ENCODE measurements around the gene CIAO3.

The CIAO3 gene

GRCh38 chr16:728131-728889 lies 12.5 kb downstream of the CIAO3 start:
- peaks cover 13% of the 10 kb centered on the region for H3K36me3 ChIP-seq (ENCODE audit: control insufficient read depth, insufficient read depth, low read length)
- H3K4me3 ChIP-seq (replicated peaks; ENCODE audit: low read depth, low read length) = peak overlapping the region; percentile 79
- TF ChIP-seq CTCF (IDR thresholded peaks at IDR 0.05; ENCODE audit: insufficient read depth, low read length, poor library complexity, severe bottlenecking) = no peak
- H3K27me3 ChIP-seq (replicated peaks; ENCODE audit: control insufficient read depth, insufficient read depth, low read length) = no peaks in the 10 kb centered on the region
- DNase-seq (ENCODE audit: extremely low read depth, insufficient read length) = peak; percentile 84

GRCh38 chr16:727291-727977 lies 13.4 kb downstream of the CIAO3 start:
- peak; percentile 62 for DNase-seq (ENCODE audit: extremely low read depth, insufficient read length)
- H3K36me3 ChIP-seq (ENCODE audit: control insufficient read depth, insufficient read depth, low read length) = peaks cover 10% of the 10 kb centered on the region

GRCh38 chr16:726438-727290 lies 14.1 kb downstream of the CIAO3 start, which contains the start of the genes CCDC78 and HAGHL:
TSS of gene CCDC78 (minus strand) at chr16:726443. CDS start at chr16:726367, 76 bp downstream.
TSS of gene HAGHL (plus strand) at chr16:727106. CDS start at chr16:727510, 404 bp downstream.
- no peak for TF ChIP-seq CTCF (IDR thresholded peaks at IDR 0.05; ENCODE audit: insufficient read depth, low read length, poor library complexity, severe bottlenecking)
- Histone ChIP-seq H3K36me3 (ENCODE audit: control insufficient read depth, insufficient read depth, low read length) (peaks cover 8% of the 10 kb centered on the region), H3K27me3 (replicated peaks; ENCODE audit: control insufficient read depth, insufficient read depth, low read length) (no peaks in the 10 kb centered on the region), H3K4me3 (replicated peaks; ENCODE audit: low read depth, low read length) (peak within 1 kb of the TSS; percentile 79)
- peak; percentile 78 for DNase-seq (ENCODE audit: extremely low read depth, insufficient read length)

More at GRCh38 chr16:727291-727977, 13.4 kb downstream of the CIAO3 start:
- no peak for TF ChIP-seq CTCF (IDR thresholded peaks at IDR 0.05; ENCODE audit: insufficient read depth, low read length, poor library complexity, severe bottlenecking)
- Histone ChIP-seq H3K27me3 (replicated peaks; ENCODE audit: control insufficient read depth, insufficient read depth, low read length) (no peaks in the 10 kb centered on the region), H3K4me3 (replicated peaks; ENCODE audit: low read depth, low read length) (peak overlapping the region; percentile 79)

GRCh38 chr16:726188-726437 lies 14.7 kb downstream of the CIAO3 start:
- no peak overlapping the region for H3K4me3 ChIP-seq (replicated peaks; ENCODE audit: low read depth, low read length)
- no peak for TF ChIP-seq CTCF (IDR thresholded peaks at IDR 0.05; ENCODE audit: insufficient read depth, low read length, poor library complexity, severe bottlenecking)
- DNase-seq (ENCODE audit: extremely low read depth, insufficient read length) = no peak
- H3K36me3 ChIP-seq (ENCODE audit: control insufficient read depth, insufficient read depth, low read length) = peaks cover 8% of the 10 kb centered on the region
- H3K27me3 ChIP-seq (replicated peaks; ENCODE audit: control insufficient read depth, insufficient read depth, low read length) = no peaks in the 10 kb centered on the region

- H3K36me3 ChIP-seq (ENCODE audit: control insufficient read depth, insufficient read depth, low read length) = peaks cover 7% of the 10 kb centered on the region
- TF ChIP-seq CTCF (IDR thresholded peaks at IDR 0.05; ENCODE audit: insufficient read depth, low read length, poor library complexity, severe bottlenecking) = no peak
Observed at GRCh38 chr16:725463-726187, 15.2 kb downstream of the CIAO3 start.

More at GRCh38 chr16:725463-726187, 15.2 kb downstream of the CIAO3 start:
- DNase-seq (ENCODE audit: extremely low read depth, insufficient read length) = no peak
- no peaks in the 10 kb centered on the region for H3K27me3 ChIP-seq (replicated peaks; ENCODE audit: control insufficient read depth, insufficient read depth, low read length)
- H3K4me3 ChIP-seq (replicated peaks; ENCODE audit: low read depth, low read length) = no peak overlapping the region
